Stimulated activated CD4-positive, alpha-beta T cell treated with anti-CD3 and anti-CD28 coated beads, Interleukin-2, amount 100 ng/mL, for 24 hours (primary cell): Measurements from ENCODE around the gene RFX2.
"Not testable (repeated sequence)": the region's sequence is repeated elsewhere in the genome, so short reads cannot be mapped to it uniquely, and the experiment has no call there.

ENCODE experiments used
- DNase-seq, 2 donors: peaks; one replicate each; pipeline ENCODE4 v3.0.0-alpha.2; 2020

RFX2 gene

DNA sequence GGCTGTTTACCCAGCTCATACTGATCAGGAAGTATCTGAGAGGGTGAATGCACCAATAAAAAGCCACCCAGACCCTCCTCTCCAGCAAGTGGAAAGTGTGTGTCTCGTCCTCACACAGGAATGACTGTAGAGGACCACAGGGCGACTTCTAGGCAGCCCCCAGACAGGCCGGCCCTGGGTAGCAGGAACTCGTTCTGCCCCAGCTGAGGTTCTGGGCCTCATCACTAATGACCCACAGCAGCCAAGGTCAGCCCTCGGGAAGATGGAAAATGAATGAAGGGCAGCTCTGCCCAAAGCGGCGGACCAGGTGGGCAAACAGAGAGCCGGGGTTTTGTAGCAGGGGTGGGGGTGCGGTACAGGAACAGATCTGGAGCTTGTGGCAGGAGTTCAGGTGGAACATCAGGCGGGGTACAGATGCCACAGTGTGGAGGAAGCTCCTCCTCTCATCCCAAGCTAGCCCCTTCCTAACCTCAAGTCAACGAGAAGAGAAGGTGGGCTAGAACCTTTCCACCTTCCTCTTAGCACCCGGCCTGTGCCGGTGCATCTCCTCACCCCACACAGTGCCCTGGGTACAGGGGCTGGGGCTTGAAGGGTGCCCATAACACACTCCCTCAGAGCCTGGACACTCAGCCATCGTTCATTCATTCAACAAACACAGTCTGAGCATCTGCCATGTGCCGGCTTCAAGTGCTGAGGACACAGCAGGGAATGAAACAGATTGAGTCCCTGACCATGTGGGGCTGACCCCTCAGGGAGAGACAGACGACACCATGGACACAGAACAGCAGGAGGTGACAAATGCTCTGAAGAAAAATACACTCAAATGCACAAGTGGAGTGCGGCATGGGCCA is 36.2 kb downstream of the RFX2 start:
- no peak for DNase-seq

DNA sequence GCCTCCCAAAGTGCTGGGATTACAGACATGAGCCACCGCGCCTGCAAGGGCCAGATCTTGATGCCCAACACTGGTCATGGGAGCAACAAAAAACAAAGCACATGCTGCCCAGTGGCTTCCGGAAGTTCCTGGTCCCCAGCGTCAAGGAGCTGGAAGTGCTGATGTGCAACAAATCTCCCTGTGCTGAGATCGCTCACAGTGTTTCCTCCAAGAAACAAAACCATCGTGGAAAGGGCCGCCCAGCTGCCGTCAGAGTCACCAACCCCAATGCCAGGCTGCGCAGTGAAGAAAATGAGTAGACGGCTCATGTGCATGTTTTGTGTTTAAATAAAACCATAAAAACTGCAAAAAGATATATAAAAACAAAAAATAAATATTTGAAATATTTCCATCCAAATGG is 37.1 kb downstream of the RFX2 start:
- DNase-seq: not testable (repeated sequence)

GRCh38 chr19:6071875-6072274 is 38.4 kb downstream of the RFX2 start:
- DNase-seq: no peak

DNA sequence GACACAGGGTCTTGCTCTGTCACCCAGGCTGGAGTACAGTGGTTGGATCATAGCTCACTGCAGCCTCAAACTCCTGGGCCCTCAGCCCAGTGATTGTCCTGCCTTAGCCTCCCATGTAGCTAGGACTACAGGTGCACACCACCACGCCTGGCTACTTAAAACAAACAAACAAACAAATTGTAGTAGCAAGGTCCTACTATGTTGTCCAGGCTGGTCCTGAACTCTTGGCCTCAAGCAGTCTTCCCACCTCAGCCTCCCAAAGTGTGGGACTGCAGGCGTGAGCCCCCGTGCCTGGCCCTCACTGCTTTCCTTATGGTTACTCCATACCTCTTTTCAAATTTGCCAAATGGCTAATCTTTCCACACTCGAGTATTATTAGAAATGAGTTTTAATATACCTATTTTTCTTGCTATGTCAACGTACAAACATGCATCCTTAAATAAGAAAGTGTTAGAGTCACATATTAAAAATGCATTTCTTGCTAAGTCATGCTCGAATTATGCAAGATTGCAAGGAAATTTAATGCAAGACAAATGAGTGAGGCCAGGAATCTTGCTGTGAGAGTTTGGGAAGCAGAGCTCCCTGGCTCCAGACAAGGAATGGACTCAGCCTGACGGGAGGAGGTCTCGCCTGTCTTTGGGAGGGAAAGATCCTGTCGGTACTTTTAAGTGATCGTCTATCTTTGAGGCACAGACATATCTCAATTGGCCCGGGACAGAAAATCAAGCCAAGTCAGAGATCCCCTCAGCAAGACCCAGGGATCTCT is 39.4 kb downstream of the RFX2 start:
- no peak for DNase-seq

DNA sequence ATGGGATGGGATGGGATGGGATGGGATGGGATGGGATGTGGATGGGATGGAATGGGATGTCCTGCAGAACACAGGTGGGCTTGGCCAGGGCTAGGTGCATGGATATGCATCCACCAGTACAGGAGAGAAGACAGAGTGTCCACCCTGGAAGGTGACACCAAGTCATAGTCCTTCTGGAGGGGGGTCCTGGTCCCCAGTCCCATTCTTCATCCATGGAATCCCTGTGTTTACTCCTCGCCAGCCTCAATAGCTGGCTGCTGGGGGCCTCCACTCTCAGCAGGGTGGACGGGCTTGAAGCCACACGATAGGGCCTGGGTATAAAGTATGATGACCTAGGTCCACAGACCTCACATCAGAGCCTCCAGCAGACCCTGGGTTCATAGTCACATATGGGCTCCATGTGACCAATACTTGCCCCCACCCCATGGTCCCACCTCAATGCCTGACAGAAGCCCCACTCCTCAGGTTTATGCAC is 40.1 kb downstream of the RFX2 start:
- no peak for DNase-seq

DNA sequence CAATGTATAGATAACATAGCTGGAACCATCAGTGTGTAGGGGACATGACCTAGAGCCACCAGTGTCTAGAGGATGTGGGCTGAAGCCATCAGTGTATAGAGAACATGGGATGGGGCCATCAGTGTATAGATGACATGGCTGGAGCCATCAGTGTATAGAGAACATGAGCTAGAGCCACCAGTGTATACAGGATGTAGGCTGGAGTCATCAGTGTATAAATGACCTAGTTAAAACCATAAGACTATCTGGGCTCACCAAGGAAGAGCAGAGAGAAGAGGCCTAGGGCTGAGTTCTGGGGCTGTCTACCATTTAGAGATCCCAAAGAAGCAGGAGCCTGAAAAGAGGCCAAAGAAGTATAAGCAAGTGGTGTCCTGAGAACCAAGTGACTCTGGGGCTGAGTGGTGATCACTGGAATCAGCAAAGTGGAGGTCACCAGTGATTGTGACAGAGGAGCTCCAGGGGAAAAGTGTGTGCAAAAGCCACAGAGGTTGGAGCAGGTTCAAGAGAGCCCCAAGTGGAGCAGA is 41.0 kb downstream of the RFX2 start:
- DNase-seq: peak in 1 of 2 donors; percentile 16

- peak in 1 of 2 donors; percentile 6 for DNase-seq
Observed at GRCh38 chr19:6068711-6069110, 41.6 kb downstream of the RFX2 start.

GRCh38 chr19:6067975-6068374 is 42.3 kb downstream of the RFX2 start:
- DNase-seq: peak in 1 of 2 donors; percentile 11

DNA sequence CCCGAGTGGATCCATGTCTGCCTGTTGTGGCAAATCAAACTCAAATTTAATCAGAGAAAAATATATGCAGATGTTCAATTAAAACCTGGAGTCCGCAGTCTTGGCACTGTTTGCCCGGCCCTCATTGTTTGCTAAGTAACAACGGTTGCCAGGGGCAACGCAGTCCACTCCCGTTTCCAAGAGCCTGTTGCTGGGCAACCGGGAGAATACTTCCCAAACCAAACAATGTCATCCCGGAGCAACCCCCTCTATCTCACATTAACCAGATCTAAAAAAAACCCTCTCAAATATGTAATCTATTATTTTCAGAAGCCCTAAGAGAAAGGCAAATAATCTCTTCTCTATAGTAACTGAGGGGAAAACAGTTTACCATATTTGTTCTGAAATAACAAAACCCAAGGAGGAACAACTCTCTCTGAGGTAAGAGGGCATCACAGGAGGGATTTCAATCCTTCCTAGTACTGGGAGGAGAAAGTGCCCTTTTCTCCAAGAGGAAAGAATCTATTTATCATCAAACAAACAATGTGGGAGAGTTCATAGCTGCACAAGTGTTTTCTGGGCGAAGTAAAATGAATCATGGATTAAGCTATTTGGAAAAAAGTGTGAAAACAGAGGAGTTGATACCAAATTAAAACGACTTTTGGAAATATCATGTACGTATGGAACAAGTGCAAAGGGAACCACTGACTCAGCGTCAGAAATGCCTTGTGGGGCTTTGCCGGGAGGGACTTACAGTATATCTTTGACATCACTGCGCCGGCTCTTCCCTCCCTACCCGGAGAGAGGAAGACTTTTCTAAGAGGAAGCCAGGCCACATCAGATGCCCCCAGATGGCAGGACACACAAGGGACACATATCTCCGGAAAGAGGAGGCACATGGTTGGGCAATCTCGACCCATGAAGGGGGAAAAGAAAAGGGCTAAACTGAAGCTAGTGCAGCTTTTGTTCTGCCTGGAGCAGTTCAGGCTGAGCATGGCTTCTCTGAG is 43.3 kb downstream of the RFX2 start:
- peak in 1 of 2 donors; percentile 26 for DNase-seq

- peak; percentile 29 to 45 for DNase-seq
Observed at GRCh38 chr19:6065685-6066374, 44.5 kb downstream of the RFX2 start.

GRCh38 chr19:6064336-6065073 is 45.8 kb downstream of the RFX2 start:
- no peak for DNase-seq

GRCh38 chr19:6063576-6064335 is 46.5 kb downstream of the RFX2 start:
- no peak for DNase-seq

GRCh38 chr19:6062961-6063575 is 47.2 kb downstream of the RFX2 start:
- DNase-seq: no peak

DNA sequence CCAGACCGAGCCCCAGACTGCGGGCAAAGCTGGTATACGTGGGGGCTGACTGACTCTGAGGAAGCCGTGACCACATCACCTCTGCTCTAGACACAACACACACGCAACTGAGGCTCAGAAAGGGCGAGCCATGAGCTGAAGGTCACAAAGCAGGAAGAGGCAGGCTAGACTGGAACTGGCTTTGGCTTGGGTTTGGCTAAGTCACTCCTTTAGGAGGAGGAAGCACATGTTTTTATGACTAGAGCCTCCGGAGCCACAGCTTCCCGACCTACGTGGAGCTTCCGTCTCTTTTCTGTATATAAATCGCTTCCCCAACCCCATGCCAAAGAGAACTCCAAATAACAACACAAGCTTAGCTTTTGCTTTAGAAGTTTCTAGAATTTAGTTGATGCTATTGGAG is 48.0 kb downstream of the RFX2 start:
- DNase-seq: peak; percentile 28 to 32

DNA sequence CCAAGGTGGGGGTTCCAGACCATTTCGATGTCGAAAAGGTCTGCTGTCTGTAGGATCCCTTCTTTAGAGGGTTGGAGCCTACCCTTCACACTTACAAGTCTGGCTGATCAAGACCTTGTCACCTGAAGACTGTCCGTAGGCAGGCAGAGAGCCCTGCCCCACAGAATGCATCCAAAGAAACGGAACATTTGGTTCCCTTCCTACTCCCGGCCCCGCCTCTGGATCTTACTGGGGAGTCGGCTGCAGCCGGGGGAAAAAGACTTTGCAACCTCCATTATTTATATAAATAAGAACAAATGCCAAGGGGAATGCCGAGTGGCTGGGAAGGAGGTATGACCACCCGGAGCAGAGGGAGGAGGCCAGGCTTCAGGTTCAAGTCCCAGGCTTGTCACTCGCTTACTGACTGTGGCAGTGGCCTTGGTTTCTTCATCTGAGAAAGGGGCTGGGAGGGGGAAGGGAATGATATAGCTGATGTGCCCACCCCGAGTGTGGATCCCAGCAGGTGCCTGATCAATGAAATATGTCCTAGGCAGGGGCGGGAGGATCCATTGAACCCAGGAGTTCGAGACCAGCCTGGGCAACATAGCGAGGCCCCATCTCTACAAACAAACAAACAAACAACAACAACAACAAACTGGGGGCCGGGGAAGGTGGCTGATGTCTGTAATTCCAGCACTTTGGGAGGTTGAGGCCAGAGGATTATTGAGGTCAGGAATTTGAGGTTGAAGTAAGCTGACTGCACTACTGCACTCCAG is 48.7 kb downstream of the RFX2 start:
- peak in 1 of 2 donors; percentile 11 for DNase-seq

GRCh38 chr19:6060600-6061375 is 49.5 kb downstream of the RFX2 start:
- peak; percentile 30 to 41 for DNase-seq

GRCh38 chr19:6059988-6060599 is 50.2 kb downstream of the RFX2 start:
- DNase-seq: peak in 1 of 2 donors; percentile 15
